ENCODE results near the gene IRS1. TPM values are rescaled to one million over a fixed set of nuclear protein-coding genes. Genes with fewer than 3 reads are reported as not detected.
A peak's percentile ranks its signal among the peaks of the same experiment; 100 is the strongest.

IRS1 gene
- total and polyA plus RNA-seq, 2 of the 4 experiments (the other 2 are of a cell fraction), result 21.1 to 37.1 TPM

GRCh38 chr2:226783885-226784284 is 15.7 kb downstream of the IRS1 start:
- H4K91ac ChIP-seq (ENCODE audit: insufficient read depth, low read depth, low read length), result peak overlapping the region; percentile 38
- in situ Hi-C loops (cut with MboI; ENCODE audit: low sequenced_read_pairs), result loop anchor here (25.0 kb wide), 1 partner anchor 1672 kb away; no protein-coding TSS in a partner anchor
- H3K9me3 ChIP-seq (ENCODE audit: control insufficient read depth, insufficient read depth, low read length), result 0 out of 2 replicates have a peak, but pooled peaks cover 2% of the 10 kb centered on the region
- ChIA-PET POLR2A (ENCODE audit: unreplicated experiment) (no interaction called here), CTCF (no interaction called here)
- no peak overlapping the region for H2BK15ac ChIP-seq (ENCODE audit: low read depth, low read length)
- ATAC-seq (ENCODE audit: low read depth) (no peak), DNase-seq (no peak)
- no peak overlapping the region for H2BK20ac ChIP-seq (ENCODE audit: low read depth, low read length)
- peak overlapping the region; percentile 91 for H3K27ac ChIP-seq (ENCODE audit: insufficient read depth, low read length)
- H4K5ac ChIP-seq (ENCODE audit: low read depth, low read length), result no peak overlapping the region
- TF ChIP-seq SMC3 (IDR thresholded peaks at IDR 0.05; ENCODE audit: low read depth, low read length), result no peak
- TF ChIP-seq NFE2L2 (IDR thresholded peaks at IDR 0.05; ENCODE audit: low read depth, low read length), result no peak
- TF ChIP-seq MAZ (IDR thresholded peaks at IDR 0.05; ENCODE audit: borderline replicate concordance, low read depth, low read length), result no peak
- TF ChIP-seq CTCF (conservative IDR thresholded peaks at IDR 0.05; ENCODE audit: low read depth, low read length), result no peak
- TF ChIP-seq BHLHE40 (IDR thresholded peaks at IDR 0.05; ENCODE audit: low read depth, low read length), result no peak
- TF ChIP-seq MAFK (IDR thresholded peaks at IDR 0.05; ENCODE audit: low read depth, low read length), result no peak
- TF ChIP-seq MXI1 (IDR thresholded peaks at IDR 0.05; ENCODE audit: borderline replicate concordance, low read depth, low read length), result no peak
- TF ChIP-seq RAD21 (IDR thresholded peaks at IDR 0.05; ENCODE audit: low read length), result no peak
- no peak for TF ChIP-seq POLR2A (IDR thresholded peaks at IDR 0.05; ENCODE audit: low read depth, low read length)
- no peak for TF ChIP-seq CHD1 (IDR thresholded peaks at IDR 0.05; ENCODE audit: low read depth, low read length)
- TF ChIP-seq FOS (IDR thresholded peaks at IDR 0.05; ENCODE audit: low read depth, low read length), result no peak
- no peak for TF ChIP-seq USF2 (IDR thresholded peaks at IDR 0.05; ENCODE audit: low read depth, low read length)
- TF ChIP-seq RFX5 (IDR thresholded peaks at IDR 0.05; ENCODE audit: low read depth, low read length), result no peak
- no peak for TF ChIP-seq ELK1 (IDR thresholded peaks at IDR 0.05; ENCODE audit: borderline replicate concordance, low read depth, low read length)
- peak overlapping the region in 1 of 2 experiments; percentile 24; a peak in 2 of 4 replicates for H4K8ac ChIP-seq (ENCODE audit: low read depth in 2 of 2, low read length in 2 of 2)
- peak overlapping the region; percentile 71 for H2AK9ac ChIP-seq (replicated peaks; ENCODE audit: low read depth, low read length, poor library complexity)
- H3K4ac ChIP-seq (ENCODE audit: low read depth, low read length), result no peak overlapping the region
- peaks cover 16% of the 10 kb centered on the region for H3K4me1 ChIP-seq (ENCODE audit: control insufficient read depth, insufficient read depth, low read length)
- no peak overlapping the region for H3K4me3 ChIP-seq (ENCODE audit: insufficient read depth, low read depth, low read length)
- H3K27me3 ChIP-seq (ENCODE audit: control insufficient read depth, insufficient read depth, low read length), result no peaks in the 10 kb centered on the region
- peak overlapping the region; percentile 38; the same call in 1 of the 2 replicates for H2AK5ac ChIP-seq (ENCODE audit: low read depth, low read length)
- H3K4me2 ChIP-seq (ENCODE audit: low read depth, low read length), result peak overlapping the region; percentile 52; the same call in 1 of the 2 replicates
- intact Hi-C loops (cut with micrococcal nuclease), result no loop called here
- H2AFZ ChIP-seq (replicated peaks; ENCODE audit: low read length, poor library complexity), result peak overlapping the region; percentile 42
- peak overlapping the region; percentile 31; the same call in 1 of the 2 replicates for H3K14ac ChIP-seq (replicated peaks; ENCODE audit: low read depth, low read length)
- peak overlapping the region; percentile 75; the same call in 1 of the 2 replicates for H3K18ac ChIP-seq (ENCODE audit: low read depth, low read length)
- dilution Hi-C loops (cut with HindIII; ENCODE audit: low sequenced_read_pairs, unreplicated experiment), result no loop called here
- H3K9ac ChIP-seq (ENCODE audit: low read depth, low read length), result no peak overlapping the region; the same call in 1 of the 2 replicates
- peak overlapping the region; percentile 95 for H3K23ac ChIP-seq (ENCODE audit: low read depth, low read length)
- no TSS peak for BruUV-seq (replicated peaks)
- no CpG with 5 or more reads among the region's 2 CpGs for WGBS, 2 experiments (ENCODE audit: extremely low coverage in 2 of 2, insufficient read length in 1 of 2)
- H3K79me1 ChIP-seq (ENCODE audit: low read depth in 1 of 2, low read length in 2 of 2), result peaks cover 3 to 38% of the 10 kb centered on the region in 2 experiments; a peak in 3 of 4 replicates
- peaks cover 10% of the 10 kb centered on the region for H3K9me1 ChIP-seq (ENCODE audit: insufficient read depth, low read length)
- peaks cover 17% of the 10 kb centered on the region for H3K36me3 ChIP-seq (ENCODE audit: control insufficient read depth, insufficient read depth, low read length)
- H2BK120ac ChIP-seq (ENCODE audit: low read depth, low read length), result no peak overlapping the region
- peak overlapping the region; percentile 81 for H2BK5ac ChIP-seq (ENCODE audit: low read depth, low read length, poor library complexity, severe bottlenecking)
- H4K20me1 ChIP-seq (ENCODE audit: insufficient read depth, low read length), result peaks cover 57% of the 10 kb centered on the region; the same call in 1 of the 2 replicates
- H3K56ac ChIP-seq (ENCODE audit: extremely low read depth, insufficient read depth, low read length), result no peak overlapping the region

Data from IMR-90 (cell line).